ENCODE results near the gene SERPINE3. TPM values are rescaled to one million over a fixed set of nuclear protein-coding genes. Genes with fewer than 3 reads are reported as not detected.

The SERPINE3 gene
- total and polyA plus RNA-seq, 2 of the 4 experiments (the other 2 are of a cell fraction), result not detected

DNA sequence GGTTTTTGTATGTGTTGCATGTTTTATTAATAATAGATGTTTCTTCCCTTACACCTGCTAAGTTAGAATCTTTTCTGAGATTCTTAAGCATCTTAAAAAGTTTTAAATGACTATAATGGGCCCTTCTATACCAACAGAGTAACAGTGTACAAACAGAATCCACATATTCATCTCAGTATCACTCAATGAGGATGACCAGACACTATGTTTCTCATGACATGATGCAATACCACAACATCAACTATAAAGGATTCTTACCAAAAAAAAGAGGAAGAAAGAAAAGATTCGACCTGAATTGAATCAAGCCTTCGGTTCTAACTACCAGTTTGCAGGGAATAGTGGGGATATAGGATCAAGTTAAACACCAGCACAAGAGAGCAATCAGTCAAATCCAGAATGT is 56.9 kb downstream of the SERPINE3 start:
- H3K56ac ChIP-seq (ENCODE audit: extremely low read depth, insufficient read depth, low read length), result no peak overlapping the region
- H3K4me1 ChIP-seq (ENCODE audit: control insufficient read depth, insufficient read depth, low read length), result peaks cover 3% of the 10 kb centered on the region
- TF ChIP-seq CEBPB (IDR thresholded peaks at IDR 0.05; ENCODE audit: low read depth, low read length), result peak; percentile 87
- TF ChIP-seq MAFK (IDR thresholded peaks at IDR 0.05; ENCODE audit: low read depth, low read length), result no peak
- ChIA-PET CTCF (no interaction called here), POLR2A (ENCODE audit: unreplicated experiment) (no interaction called here)
- peaks cover 7% of the 10 kb centered on the region for H3K9me1 ChIP-seq (ENCODE audit: insufficient read depth, low read length)
- no peak overlapping the region for H2AK9ac ChIP-seq (replicated peaks; ENCODE audit: low read depth, low read length, poor library complexity)
- H3K9ac ChIP-seq (ENCODE audit: low read depth, low read length), result no peak overlapping the region
- WGBS, 2 experiments (ENCODE audit: extremely low coverage in 2 of 2, insufficient read length in 1 of 2), result no CpG with 5 or more reads among the region's 2 CpGs
- dilution Hi-C loops (cut with HindIII; ENCODE audit: low sequenced_read_pairs, unreplicated experiment), result no loop called here
- peaks cover 36% of the 10 kb centered on the region for H4K20me1 ChIP-seq (ENCODE audit: insufficient read depth, low read length)
- no peak overlapping the region for H2AFZ ChIP-seq (replicated peaks; ENCODE audit: low read length, poor library complexity)
- no peak overlapping the region for H3K4ac ChIP-seq (ENCODE audit: low read depth, low read length)
- no peaks in the 10 kb centered on the region for H3K9me3 ChIP-seq (ENCODE audit: control insufficient read depth, insufficient read depth, low read length)
- no peak overlapping the region for H3K27ac ChIP-seq (ENCODE audit: insufficient read depth, low read length)
- H2AK5ac ChIP-seq (ENCODE audit: low read depth, low read length), result no peak overlapping the region
- H2BK5ac ChIP-seq (ENCODE audit: low read depth, low read length, poor library complexity, severe bottlenecking), result no peak overlapping the region
- H4K91ac ChIP-seq (ENCODE audit: insufficient read depth, low read depth, low read length), result no peak overlapping the region
- no peak overlapping the region for H4K5ac ChIP-seq (ENCODE audit: low read depth, low read length)
- in situ Hi-C loops (cut with MboI; ENCODE audit: low sequenced_read_pairs), result no loop called here
- intact Hi-C loops (cut with micrococcal nuclease), result no loop called here
- ATAC-seq (ENCODE audit: low read depth) (no peak), DNase-seq (peak; percentile 33)
- H3K14ac ChIP-seq (replicated peaks; ENCODE audit: low read depth, low read length), result no peak overlapping the region; the same call in 1 of the 2 replicates
- no peaks in the 10 kb centered on the region for H3K27me3 ChIP-seq (ENCODE audit: control insufficient read depth, insufficient read depth, low read length)
- peaks cover 2% of the 10 kb centered on the region; the same call in 1 of the 2 replicates for H3K36me3 ChIP-seq (ENCODE audit: control insufficient read depth, insufficient read depth, low read length)
- no peak overlapping the region for H3K4me3 ChIP-seq (ENCODE audit: insufficient read depth, low read depth, low read length)
- H2BK20ac ChIP-seq (ENCODE audit: low read depth, low read length), result no peak overlapping the region
- H2BK120ac ChIP-seq (ENCODE audit: low read depth, low read length), result no peak overlapping the region
- H3K4me2 ChIP-seq (ENCODE audit: low read depth, low read length), result no peak overlapping the region
- no peak overlapping the region; a peak in 1 of 4 replicates for H4K8ac ChIP-seq (ENCODE audit: low read depth in 2 of 2, low read length in 2 of 2)
- no peak overlapping the region for H3K18ac ChIP-seq (ENCODE audit: low read depth, low read length)
- no peak overlapping the region for H3K23ac ChIP-seq (ENCODE audit: low read depth, low read length)
- no TSS peak for BruUV-seq (replicated peaks)
- no peak overlapping the region for H2BK15ac ChIP-seq (ENCODE audit: low read depth, low read length)
- peaks cover 17 to 67% of the 10 kb centered on the region in 2 experiments for H3K79me1 ChIP-seq (ENCODE audit: low read depth in 1 of 2, low read length in 2 of 2)
